ENCODE measurements around the gene ZNF358.

The ZNF358 gene

GRCh38 chr19:7559102-7559501 lies 43.2 kb downstream of the ZNF358 start:
- TF ChIP-seq POLR2A (IDR thresholded peaks at IDR 0.05; ENCODE audit: low read depth, low read length) = no peak
- DNase-seq (ENCODE audit: insufficient read length, low spot score) (no peak), FAIRE-seq (no peak)

DNA sequence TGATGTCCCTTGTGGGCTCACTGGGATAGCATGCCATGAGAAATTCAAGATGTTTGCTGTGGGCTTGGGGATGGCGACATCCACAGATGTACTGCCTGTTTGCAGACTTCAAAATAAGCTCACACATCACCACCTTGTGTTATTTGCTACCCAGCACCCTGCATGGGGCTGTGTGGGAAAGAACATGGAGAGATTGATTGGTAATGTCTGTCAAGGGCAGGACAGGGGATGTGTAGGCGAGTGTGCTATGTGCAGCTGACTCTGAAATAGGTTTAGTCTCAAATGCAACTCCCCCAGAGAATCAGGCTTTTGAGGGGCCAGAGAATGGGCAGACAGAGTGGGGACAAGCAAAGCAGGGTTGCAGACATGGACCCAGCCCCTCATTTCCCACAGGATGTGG lies 44.4 kb downstream of the ZNF358 start:
- FAIRE-seq = no peak
- TF ChIP-seq POLR2A (IDR thresholded peaks at IDR 0.05; ENCODE audit: low read depth, low read length) = no peak
- DNase-seq (ENCODE audit: insufficient read length, low spot score) = no peak

DNA sequence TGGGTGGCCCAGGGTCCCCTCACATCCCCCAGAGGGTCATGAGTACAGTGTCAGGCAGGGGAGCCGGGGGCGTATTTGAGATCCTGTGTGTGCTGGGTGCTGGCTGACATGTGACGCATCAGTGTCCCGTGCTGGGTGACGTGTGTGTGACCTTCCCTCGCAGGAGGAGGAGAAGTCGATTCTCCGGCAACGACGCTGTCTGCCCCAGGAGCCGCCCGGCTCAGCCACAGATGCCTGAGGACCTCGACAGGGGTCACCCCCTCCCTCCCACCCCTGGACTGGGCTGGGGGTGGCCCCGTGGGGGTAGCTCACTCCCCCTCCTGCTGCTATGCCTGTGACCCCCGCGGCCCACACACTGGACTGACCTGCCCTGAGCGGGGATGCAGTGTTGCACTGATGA lies 45.4 kb downstream of the ZNF358 start:
- TF ChIP-seq POLR2A (IDR thresholded peaks at IDR 0.05; ENCODE audit: low read depth, low read length) = no peak
- no peak for FAIRE-seq
- no peak for DNase-seq (ENCODE audit: insufficient read length, low spot score)

DNA sequence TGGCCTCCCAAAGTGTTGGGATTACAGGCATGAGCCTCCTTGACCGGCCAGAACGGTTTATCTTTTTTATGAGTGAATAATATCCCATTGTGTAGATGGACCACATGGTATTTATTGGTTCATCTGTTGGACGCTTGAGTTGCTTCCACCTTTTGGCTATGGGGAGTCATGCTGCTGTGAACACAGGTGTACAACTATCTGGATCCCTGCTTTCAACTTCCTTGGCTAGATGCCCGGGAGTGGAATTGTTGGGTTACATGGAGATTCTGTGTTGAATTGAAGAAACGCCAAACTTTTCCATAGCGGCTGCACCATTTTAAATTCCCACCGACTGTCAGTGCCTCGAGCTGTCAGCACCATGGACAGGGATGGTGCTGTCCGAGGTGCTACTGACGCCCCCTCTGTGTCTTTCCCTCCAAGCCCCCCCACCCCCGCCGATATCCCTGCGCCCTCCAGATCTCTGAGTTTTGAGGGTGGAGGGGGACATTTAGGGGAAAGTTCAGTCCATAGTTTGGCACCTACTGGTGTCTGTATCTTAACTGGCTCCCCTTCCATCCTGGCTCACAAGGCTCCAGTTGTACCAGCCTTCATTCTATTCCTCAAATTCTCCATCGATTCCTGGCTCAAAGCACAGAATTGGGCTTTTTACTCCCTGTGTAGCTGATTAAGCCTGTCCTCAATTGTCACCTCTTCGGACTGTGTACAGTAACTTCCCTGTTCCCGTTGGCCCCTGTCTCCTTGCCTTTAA lies 46.9 kb downstream of the ZNF358 start:
- no peak for TF ChIP-seq POLR2A (IDR thresholded peaks at IDR 0.05; ENCODE audit: low read depth, low read length)
- FAIRE-seq (no peak), DNase-seq (ENCODE audit: insufficient read length, low spot score) (no peak)

DNA sequence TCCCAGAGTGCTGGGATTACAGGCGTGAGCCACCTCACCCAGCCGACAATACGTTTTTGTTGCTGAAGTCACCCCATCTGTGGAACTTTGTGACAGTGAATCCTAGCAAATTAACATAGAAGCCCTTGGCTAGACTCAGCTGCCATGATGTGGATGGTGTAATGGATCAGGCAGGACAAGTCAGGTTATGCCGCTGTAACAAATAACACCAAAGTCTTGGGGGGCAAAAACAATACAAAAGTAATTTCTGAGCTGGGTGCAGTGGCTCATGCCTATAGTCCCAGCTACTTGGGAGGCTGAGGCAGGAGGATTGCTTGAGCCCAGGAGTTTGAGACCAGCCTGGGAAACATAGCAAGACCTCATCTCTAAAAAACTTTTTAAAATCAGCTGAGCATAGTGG lies 49.0 kb downstream of the ZNF358 start:
- FAIRE-seq = no peak
- no peak for TF ChIP-seq POLR2A (IDR thresholded peaks at IDR 0.05; ENCODE audit: low read depth, low read length)
- DNase-seq (ENCODE audit: insufficient read length, low spot score) = no peak

DNA sequence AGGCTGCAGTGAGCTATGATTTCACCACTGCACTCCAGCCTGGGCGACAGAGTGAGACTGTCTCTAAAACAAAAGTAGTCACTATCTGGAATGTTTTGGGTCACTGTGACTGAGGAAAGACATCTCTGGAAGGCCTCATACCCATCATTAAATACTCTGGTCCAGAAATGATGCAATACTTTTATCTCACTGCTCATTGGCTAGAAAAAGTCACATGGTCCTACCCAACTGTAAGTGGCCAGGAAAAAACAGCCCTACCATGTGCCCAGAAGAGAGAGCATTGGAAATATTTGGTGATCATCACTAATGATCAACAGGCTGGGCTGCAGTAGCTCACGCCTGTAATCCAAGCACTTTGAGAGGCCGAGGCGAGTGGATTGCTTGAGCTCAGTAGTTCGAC lies 49.4 kb downstream of the ZNF358 start:
- TF ChIP-seq POLR2A (IDR thresholded peaks at IDR 0.05; ENCODE audit: low read depth, low read length) = no peak
- DNase-seq (ENCODE audit: insufficient read length, low spot score) (no peak), FAIRE-seq (no peak)

All from H54 (cell line).